ENCODE measurements around the gene HSBP1L1.

DNA sequence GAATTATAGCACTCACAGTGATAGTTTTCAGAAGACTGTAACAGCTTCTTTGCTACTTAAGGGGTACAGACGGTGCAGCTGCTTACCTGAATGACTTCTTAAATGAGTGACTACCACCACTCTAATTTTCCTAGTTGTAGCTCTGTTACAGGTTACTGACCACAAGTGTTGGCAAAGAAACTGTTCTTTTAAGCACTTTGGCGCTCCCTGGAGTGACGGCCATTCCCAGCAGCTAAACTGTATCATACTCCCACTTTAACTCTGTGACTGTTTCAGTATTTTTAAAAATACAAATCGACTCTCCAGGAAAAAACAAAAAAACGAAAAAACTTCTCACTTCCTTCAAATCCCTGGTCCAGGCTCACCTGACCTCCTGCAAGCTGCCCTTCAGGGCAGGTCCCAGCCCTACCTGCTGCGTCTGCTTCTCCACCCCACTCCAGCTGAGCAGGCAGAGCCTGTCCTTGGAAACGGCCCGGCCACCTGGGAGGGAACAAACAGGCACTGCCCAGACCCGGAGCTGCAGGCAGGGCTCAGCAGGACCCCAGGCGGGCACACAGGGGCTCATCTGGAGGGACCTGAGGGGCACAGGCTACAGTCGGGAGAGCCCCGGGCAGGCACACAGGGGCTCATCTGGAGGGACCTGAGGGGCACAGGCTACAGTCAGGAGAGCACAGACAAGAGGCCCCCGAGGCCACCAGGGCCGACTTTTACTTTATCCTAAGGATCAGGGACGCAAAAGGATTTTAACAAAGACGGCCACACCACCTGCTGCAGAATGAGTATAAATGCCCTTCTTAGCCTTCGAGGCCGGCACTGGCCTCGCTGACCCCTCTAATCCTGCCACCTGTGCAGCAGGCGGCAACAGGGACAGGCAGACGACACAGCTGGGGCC lies 37.5 kb upstream of the HSBP1L1 start:
- TF ChIP-seq, protein P1, sequence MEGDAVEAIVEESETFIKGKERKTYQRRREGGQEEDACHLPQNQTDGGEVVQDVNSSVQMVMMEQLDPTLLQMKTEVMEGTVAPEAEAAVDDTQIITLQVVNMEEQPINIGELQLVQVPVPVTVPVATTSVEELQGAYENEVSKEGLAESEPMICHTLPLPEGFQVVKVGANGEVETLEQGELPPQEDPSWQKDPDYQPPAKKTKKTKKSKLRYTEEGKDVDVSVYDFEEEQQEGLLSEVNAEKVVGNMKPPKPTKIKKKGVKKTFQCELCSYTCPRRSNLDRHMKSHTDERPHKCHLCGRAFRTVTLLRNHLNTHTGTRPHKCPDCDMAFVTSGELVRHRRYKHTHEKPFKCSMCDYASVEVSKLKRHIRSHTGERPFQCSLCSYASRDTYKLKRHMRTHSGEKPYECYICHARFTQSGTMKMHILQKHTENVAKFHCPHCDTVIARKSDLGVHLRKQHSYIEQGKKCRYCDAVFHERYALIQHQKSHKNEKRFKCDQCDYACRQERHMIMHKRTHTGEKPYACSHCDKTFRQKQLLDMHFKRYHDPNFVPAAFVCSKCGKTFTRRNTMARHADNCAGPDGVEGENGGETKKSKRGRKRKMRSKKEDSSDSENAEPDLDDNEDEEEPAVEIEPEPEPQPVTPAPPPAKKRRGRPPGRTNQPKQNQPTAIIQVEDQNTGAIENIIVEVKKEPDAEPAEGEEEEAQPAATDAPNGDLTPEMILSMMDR (IDR thresholded peaks at IDR 0.05) = no peak
- TF ChIP-seq POLR2A (IDR thresholded peaks at IDR 0.05) = no peak
